Epithelial cell of proximal tubule (primary cell): ENCODE data around the gene SIM1. TPM values are rescaled to one million over a fixed set of nuclear protein-coding genes. Genes with fewer than 3 reads are reported as not detected.

Source experiments
- DNase-seq: peaks from one replicate; pipeline ENCODE4 v3.0.0-alpha.2; 2011; ENCODE audit warnings: low read depth
- H3K4me3 ChIP-seq: 2 replicates; pipeline ENCODE4 v1.5.1; 2011; ENCODE audit warnings: low read depth, mild to moderate bottlenecking, low read length
- CTCF ChIP-seq: conservative IDR thresholded peaks from 2 replicates; pipeline ENCODE4 v1.5.1; 2012; ENCODE audit warnings: low read depth, mild to moderate bottlenecking, low read length
- total RNA-seq: library from RNA; depleted of rRNA; stranded (reverse); fragments of >200 nt; gene quantifications from 2 replicates; pipeline ENCODE4 v1.2.3, GENCODE V29; 2015

Gene SIM1
- total RNA-seq, 1 donor from 2014 or later: 9.5 TPM

GRCh38 chr6:100460650-100461204 is 4.0 kb downstream of the SIM1 start:
- H3K4me3 ChIP-seq: peak overlapping the region; percentile 69
- TF ChIP-seq CTCF: peak; percentile 74
- no peak for DNase-seq

GRCh38 chr6:100459592-100460184 is 5.0 kb downstream of the SIM1 start:
- DNase-seq: no peak
- no peak for TF ChIP-seq CTCF
- peak overlapping the region; percentile 69 for H3K4me3 ChIP-seq

- peak overlapping the region; percentile 69 for H3K4me3 ChIP-seq
- DNase-seq: no peak
- TF ChIP-seq CTCF: no peak
Measured at GRCh38 chr6:100458841-100459591, 5.7 kb downstream of the SIM1 start.

- TF ChIP-seq CTCF: no peak
- no peak for DNase-seq
- H3K4me3 ChIP-seq: peak overlapping the region; percentile 69
Measured at GRCh38 chr6:100457311-100457990, 7.3 kb downstream of the SIM1 start.

GRCh38 chr6:100456908-100457235 is 7.8 kb downstream of the SIM1 start:
- peak overlapping the region; percentile 69 for H3K4me3 ChIP-seq
- TF ChIP-seq CTCF: no peak
- no peak for DNase-seq

- DNase-seq: no peak
- H3K4me3 ChIP-seq: peak overlapping the region; percentile 69
- TF ChIP-seq CTCF: no peak
Measured at GRCh38 chr6:100456141-100456907, 8.4 kb downstream of the SIM1 start.
